ENCODE measurements around the gene DLGAP1.

DLGAP1 gene

GRCh38 chr18:3848316-3848715, 606.8 kb downstream of the DLGAP1 start:
- H3K27ac ChIP-seq: no peak overlapping the region
- TF ChIP-seq ZFX (IDR thresholded peaks at IDR 0.05; ENCODE audit: borderline replicate concordance) (no peak), CTCF (IDR thresholded peaks at IDR 0.05) (no peak)

- no peak overlapping the region for H3K27ac ChIP-seq
- TF ChIP-seq ZFX (IDR thresholded peaks at IDR 0.05; ENCODE audit: borderline replicate concordance): no peak
- no peak for TF ChIP-seq CTCF (IDR thresholded peaks at IDR 0.05)
These were observed 609.9 kb downstream of the DLGAP1 start for GRCh38 chr18:3845161-3845560.

DNA sequence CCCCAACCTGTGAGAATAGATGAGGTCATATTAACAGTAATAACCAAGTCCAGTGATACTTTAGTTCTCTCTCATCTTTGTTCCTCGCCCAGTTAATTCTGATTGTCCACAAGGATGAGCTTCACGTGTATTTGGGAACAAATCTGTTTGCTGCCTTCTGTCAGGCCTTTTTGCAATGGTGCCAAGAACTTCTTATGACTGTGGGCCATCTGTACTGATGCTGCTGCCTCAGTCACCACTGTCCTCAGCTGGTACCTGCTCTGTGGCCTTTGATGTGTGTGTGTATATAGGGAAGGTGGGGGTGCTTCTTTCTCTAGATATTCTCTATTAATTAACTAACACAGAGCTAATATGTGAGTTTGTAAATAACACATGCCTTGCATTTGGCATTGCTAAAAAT, 612.3 kb downstream of the DLGAP1 start:
- TF ChIP-seq CTCF (IDR thresholded peaks at IDR 0.05) (no peak), ZFX (IDR thresholded peaks at IDR 0.05; ENCODE audit: borderline replicate concordance) (no peak)
- no peak overlapping the region for H3K27ac ChIP-seq

DNA sequence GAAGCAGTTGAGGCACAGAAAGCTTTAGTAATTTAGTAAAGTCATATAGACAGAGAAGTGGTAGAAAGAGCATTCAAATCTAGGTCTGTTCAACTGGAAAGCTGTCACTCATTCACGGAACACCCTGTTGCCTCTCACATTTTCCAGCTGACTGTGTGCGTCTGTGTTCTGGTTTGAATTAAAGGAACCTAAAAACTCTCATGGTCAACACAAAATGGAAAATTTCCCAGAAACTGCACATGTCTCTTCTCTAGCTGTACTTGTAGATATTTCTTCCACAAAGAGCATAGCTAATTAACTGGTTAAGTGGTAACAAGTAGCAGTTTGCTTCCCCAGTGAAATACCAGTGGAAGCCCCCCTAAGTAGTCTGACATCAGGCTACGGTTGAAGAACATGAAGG, 614.3 kb downstream of the DLGAP1 start:
- TF ChIP-seq CTCF (IDR thresholded peaks at IDR 0.05): no peak
- TF ChIP-seq ZFX (IDR thresholded peaks at IDR 0.05; ENCODE audit: borderline replicate concordance): no peak
- no peak overlapping the region for H3K27ac ChIP-seq

- H3K27ac ChIP-seq: no peak overlapping the region
- TF ChIP-seq CTCF (IDR thresholded peaks at IDR 0.05) (no peak), ZFX (IDR thresholded peaks at IDR 0.05; ENCODE audit: borderline replicate concordance) (no peak)
These were observed 615.5 kb downstream of the DLGAP1 start for GRCh38 chr18:3839581-3839981.

- TF ChIP-seq CTCF (IDR thresholded peaks at IDR 0.05) (no peak), ZFX (IDR thresholded peaks at IDR 0.05; ENCODE audit: borderline replicate concordance) (no peak)
- H3K27ac ChIP-seq: no peak overlapping the region
These were observed 618.4 kb downstream of the DLGAP1 start for GRCh38 chr18:3836483-3837335.

DNA sequence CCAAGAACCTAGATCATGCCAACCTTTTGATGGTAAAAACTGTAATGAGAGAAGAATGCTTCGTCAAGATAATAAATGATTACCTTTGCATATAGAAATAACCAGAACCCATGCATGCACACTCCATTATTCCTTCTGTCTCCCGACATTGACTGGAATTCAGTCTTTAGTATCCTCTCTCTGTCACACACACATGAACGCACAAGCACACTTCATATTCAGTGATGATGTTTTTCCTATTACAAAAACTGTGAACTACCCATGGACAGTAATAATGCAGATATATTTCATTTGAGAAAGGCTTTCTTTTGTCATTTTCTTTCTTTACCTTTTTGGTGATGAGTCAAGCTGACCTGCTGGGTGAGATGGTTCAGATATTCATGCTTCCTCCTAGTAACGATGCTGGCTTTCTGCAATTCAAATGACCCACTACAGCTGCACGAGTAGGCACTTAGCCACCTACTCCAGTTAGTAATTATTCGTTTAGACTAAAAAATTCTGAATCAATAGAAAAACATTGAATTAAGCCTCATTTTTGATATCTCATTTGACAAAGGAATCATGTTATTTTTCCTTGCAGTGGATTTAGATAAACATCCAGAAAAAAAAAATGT, 623.0 kb downstream of the DLGAP1 start:
- no peak overlapping the region for H3K27ac ChIP-seq
- TF ChIP-seq CTCF (IDR thresholded peaks at IDR 0.05) (no peak), ZFX (IDR thresholded peaks at IDR 0.05; ENCODE audit: borderline replicate concordance) (no peak)
